ENCODE data around the gene DOK5.

- TF ChIP-seq CTCF (IDR thresholded peaks at IDR 0.05) (no peak), POLR2A (IDR thresholded peaks at IDR 0.05) (no peak)
Observed at GRCh38 chr20:54600634-54601033, 125.2 kb downstream of the DOK5 start.

Measured in uterus (tissue), 2 donors.